M059J (cell line): ENCODE data around the gene SLC22A6. TPM values are rescaled to one million over a fixed set of nuclear protein-coding genes. Genes with fewer than 3 reads are reported as not detected.

Source experiments
- DNase-seq: peaks from one replicate; pipeline ENCODE4 v3.0.0-alpha.2; 2012; ENCODE audit warnings: low read depth
- total RNA-seq: library from RNA; depleted of rRNA; stranded (reverse); fragments of >200 nt; shearing (Covaris generic); gene quantifications from 2 replicates; pipeline ENCODE4 v1.2.3, GENCODE V29; 2014; rRNA removed

The SLC22A6 gene
- total RNA-seq, 1 experiment from 2014 or later, result not detected

DNA sequence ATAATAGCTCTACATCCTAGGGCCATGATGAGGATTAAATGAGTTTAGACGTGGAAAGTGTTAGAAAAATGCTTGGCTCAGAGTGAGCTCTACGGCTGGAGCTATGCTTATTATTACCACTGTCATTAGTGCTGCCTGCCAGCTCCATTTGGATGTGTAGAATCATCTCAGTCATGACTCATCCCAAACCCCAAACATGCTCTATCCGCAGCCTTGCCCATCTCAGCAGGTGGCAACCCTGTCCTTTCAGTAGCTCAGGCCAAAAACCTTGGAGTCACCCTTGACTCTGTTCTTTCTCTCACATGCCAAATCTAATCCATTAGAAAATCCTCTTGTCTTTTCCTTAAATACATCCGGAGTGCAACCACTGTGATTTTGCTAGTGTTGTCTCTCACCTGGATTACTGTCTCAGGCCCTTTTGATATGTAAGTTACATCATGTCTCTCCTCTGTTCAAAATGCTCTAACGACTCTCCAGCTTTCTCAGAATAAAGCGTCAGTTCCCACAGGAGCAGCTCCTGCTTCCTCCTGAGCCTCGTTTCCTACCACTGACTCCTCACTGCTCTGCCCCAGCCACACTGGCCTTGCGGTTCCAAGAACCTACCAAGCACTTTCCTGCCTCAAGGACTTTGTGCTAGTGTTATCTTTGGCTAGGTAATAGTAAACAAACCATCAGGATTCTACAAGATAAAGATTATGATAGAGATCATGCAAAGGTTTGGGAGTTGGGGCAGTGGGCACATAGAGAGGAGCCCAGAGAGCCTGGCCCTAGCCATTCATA, 53.1 kb downstream of the SLC22A6 start:
- DNase-seq, result peak; percentile 60

DNA sequence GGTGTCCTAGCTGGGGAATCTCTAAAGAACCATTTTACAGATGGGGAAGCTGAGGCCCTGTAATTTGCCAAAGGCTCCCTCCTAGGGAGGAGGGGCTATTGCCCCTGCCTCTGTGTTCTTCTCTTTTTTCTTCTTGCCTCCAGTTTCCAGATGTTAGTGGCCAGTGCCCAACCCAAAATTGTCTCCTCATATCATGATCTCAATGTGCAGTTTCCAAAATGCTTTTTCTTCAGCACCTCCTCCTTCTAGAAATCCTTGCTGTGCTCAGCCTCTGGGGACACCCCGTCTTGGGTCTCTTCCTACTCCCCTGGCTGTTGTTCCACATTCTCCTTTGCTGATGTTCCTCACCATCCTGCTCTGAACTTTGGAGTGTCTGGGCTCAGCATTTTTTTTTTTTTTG, 54.1 kb downstream of the SLC22A6 start:
- DNase-seq, result no peak

- DNase-seq, result no peak
Observed at GRCh38 chr11:62930157-62930556, 54.6 kb downstream of the SLC22A6 start.

GRCh38 chr11:62928011-62928410, 56.8 kb downstream of the SLC22A6 start:
- DNase-seq, result no peak

- DNase-seq, result no peak
Observed at GRCh38 chr11:62926680-62927455, 57.9 kb downstream of the SLC22A6 start.

Other genes starting within 250 kb of the SLC22A6 start
- gene ZBTB3, start 230.8 kb downstream of the SLC22A6 start, total RNA-seq, result 6.4 and 10.2 TPM in 2 replicates
- gene POLR2G, start 223.4 kb downstream of the SLC22A6 start, total RNA-seq, result 178 and 181 TPM in 2 replicates
- gene TAF6L, start 213.6 kb downstream of the SLC22A6 start, total RNA-seq, result 14.5 and 17.3 TPM in 2 replicates
- gene TMEM179B, start 197.6 kb downstream of the SLC22A6 start, total RNA-seq, result 82.1 and 138 TPM in 2 replicates
- gene TMEM223, start 193.0 kb downstream of the SLC22A6 start, total RNA-seq, result 38.7 and 41.7 TPM in 2 replicates
- gene NXF1, start 179.5 kb downstream of the SLC22A6 start, total RNA-seq, result 23.2 and 30.0 TPM in 2 replicates
- gene STX5, start 152.9 kb downstream of the SLC22A6 start, total RNA-seq, result 57.2 and 57.5 TPM in 2 replicates
- not detected in 2 replicates for gene TEX54, start 152.1 kb downstream of the SLC22A6 start, total RNA-seq
- gene WDR74, start 145.4 kb downstream of the SLC22A6 start, total RNA-seq, result 55.2 and 61.8 TPM in 2 replicates
- 125 and 141 TPM in 2 replicates for gene SLC3A2, start 104.1 kb downstream of the SLC22A6 start, total RNA-seq
- gene CHRM1, start 63.6 kb downstream of the SLC22A6 start, total RNA-seq, result not detected in 2 replicates
- not detected in 2 replicates for gene SLC22A8, start 30.9 kb upstream of the SLC22A6 start, total RNA-seq
- not detected in 2 replicates for gene SLC22A24, start 159.3 kb upstream of the SLC22A6 start, total RNA-seq